Left cardiac atrium (tissue), 4 donors: Measurements from ENCODE around the gene ADCY10. TPM values are rescaled to one million over a fixed set of nuclear protein-coding genes. Genes with fewer than 3 reads are reported as not detected.
A peak's percentile ranks its signal among the peaks of the same experiment; 100 is the strongest.

Source experiments
- ATAC-seq, 2 donors: fragments of 200-7000 bp; cut with Tn5 transposase; one replicate each; pipeline ENCODE4 v1.9.1; 2020; ENCODE audit warnings: mild to moderate bottlenecking in 2 of 2, moderate library complexity in 2 of 2
- DNase-seq: peaks from one replicate; pipeline ENCODE4 v3.0.0-alpha.2; 2020
- intact Hi-C, 2 donors: fragments of 100-400 bp; cut with DNase I; formaldehyde crosslinking; loops; one replicate each; pipeline versions ENCODE4 v1.14.1 to v1.15.1; 2022 to 2023
- total RNA-seq, 2 donors: library from RNA; stranded (reverse); fragmentation: NEBNext Ultra II Directional; extraction: Animal tissue kit (Norgen Biotek cat#: 25700); gene quantifications; one replicate each; pipeline ENCODE4 v1.2.1, GENCODE V29; 2021
- donor health status: DM: no; HTN: yes; CAD: no.
- donor health status: DM: no; HTN: yes; CAD: no; lungs with severe emphysema.
- donor health status: DM: yes; HTN: yes; CAD: no.
- donor health status: Dilated cardiomyopathy.

The ADCY10 gene
- total RNA-seq, 2 donors from 2014 or later: 0.06 to 0.21 TPM

- ATAC-seq (no peak), DNase-seq (no peak)
- intact Hi-C loops: loop anchor here in 1 of 2 donors (10.0 kb wide), 1 partner anchor 195 kb away; no protein-coding TSS in a partner anchor
These were observed 113.7 kb downstream of the ADCY10 start for GRCh38 chr1:167800251-167800650.

GRCh38 chr1:167799747-167800146 is 114.2 kb downstream of the ADCY10 start:
- no peak for ATAC-seq

GRCh38 chr1:167798952-167799351 is 115.0 kb downstream of the ADCY10 start:
- DNase-seq (no peak), ATAC-seq (no peak)
- intact Hi-C loops: loop anchor here in 1 of 2 donors (10.0 kb wide), 1 partner anchor 194 kb away; no protein-coding TSS in a partner anchor

More at GRCh38 chr1:167799747-167800146, 114.2 kb downstream of the ADCY10 start:
- DNase-seq: no peak
- intact Hi-C loops: loop anchor here (10.0 kb wide), 1 partner anchor 195 kb away; no protein-coding TSS in a partner anchor

- DNase-seq (peak; percentile 86), ATAC-seq (peak; percentile 96 to 98)
- intact Hi-C loops: loop anchor here in 1 of 2 donors (10.0 kb wide), 1 partner anchor 192 kb away; no protein-coding TSS in a partner anchor
These were observed 116.9 kb downstream of the ADCY10 start for GRCh38 chr1:167797015-167797414.

- ATAC-seq (peak; percentile 5 to 27), DNase-seq (peak; percentile 30)
- intact Hi-C loops: loop anchor here in 1 of 2 donors (10.0 kb wide), 1 partner anchor 191 kb away; no protein-coding TSS in a partner anchor
These were observed 117.9 kb downstream of the ADCY10 start for GRCh38 chr1:167795810-167796740.

- intact Hi-C loops: loop anchor here in 1 of 2 donors (5.0 to 10.0 kb wide), 2 partner anchors 72 to 189 kb away; partner anchors contain the start of gene MPZL1
- DNase-seq: no peak
- no peak for ATAC-seq
These were observed 119.9 kb downstream of the ADCY10 start for GRCh38 chr1:167794043-167794442.

GRCh38 chr1:167792188-167792565 is 121.8 kb downstream of the ADCY10 start:
- DNase-seq (no peak), ATAC-seq (peak; percentile 4 to 21)
- intact Hi-C loops: loop anchor here in 1 of 2 donors (5.0 to 10.0 kb wide), 2 partner anchors 70 to 187 kb away; partner anchors contain the start of gene MPZL1

GRCh38 chr1:167791281-167792187 is 122.4 kb downstream of the ADCY10 start:
- intact Hi-C loops: loop anchor here in 1 of 2 donors (5.0 to 10.0 kb wide), 2 partner anchors 69 to 187 kb away; partner anchors contain the start of gene MPZL1
- DNase-seq (peak; percentile 62), ATAC-seq (peak; percentile 51 to 68)

- intact Hi-C loops: loop anchor here in 1 of 2 donors (5.0 to 10.0 kb wide), 2 partner anchors 68 to 185 kb away; partner anchors contain the start of gene MPZL1
- DNase-seq: no peak
- ATAC-seq: peak in 1 of 2 donors; percentile 30
These were observed 123.8 kb downstream of the ADCY10 start for GRCh38 chr1:167790117-167790516.

GRCh38 chr1:167789501-167789900 is 124.4 kb downstream of the ADCY10 start:
- DNase-seq: no peak
- no peak for ATAC-seq
- intact Hi-C loops: no loop called here

- intact Hi-C loops: no loop called here
- no peak for DNase-seq
- no peak for ATAC-seq
These were observed 127.4 kb downstream of the ADCY10 start for GRCh38 chr1:167786502-167786901.

GRCh38 chr1:167784876-167785550 is 128.9 kb downstream of the ADCY10 start:
- ATAC-seq (no peak), DNase-seq (no peak)
- intact Hi-C loops: no loop called here

GRCh38 chr1:167782946-167783345 is 131.0 kb downstream of the ADCY10 start:
- no peak for DNase-seq
- ATAC-seq: no peak
- intact Hi-C loops: no loop called here

- intact Hi-C loops: no loop called here
- DNase-seq (no peak), ATAC-seq (no peak)
These were observed 132.4 kb downstream of the ADCY10 start for GRCh38 chr1:167781558-167781957.

GRCh38 chr1:167777269-167777650 is 136.7 kb downstream of the ADCY10 start:
- no peak for DNase-seq
- no peak for ATAC-seq
- intact Hi-C loops: no loop called here

GRCh38 chr1:167776616-167777268 is 137.2 kb downstream of the ADCY10 start:
- intact Hi-C loops: no loop called here
- DNase-seq (no peak), ATAC-seq (no peak)

- ATAC-seq (no peak), DNase-seq (no peak)
- intact Hi-C loops: no loop called here
These were observed 137.8 kb downstream of the ADCY10 start for GRCh38 chr1:167776151-167776550.

- intact Hi-C loops: no loop called here
- DNase-seq (no peak), ATAC-seq (no peak)
These were observed 138.8 kb downstream of the ADCY10 start for GRCh38 chr1:167775178-167775577.
